Thyroid gland (tissue), 4 donors: ENCODE results near the gene CALR. TPM values are rescaled to one million over a fixed set of nuclear protein-coding genes. Genes with fewer than 3 reads are reported as not detected.

Experiments
- DNase-seq, 2 donors: peaks; one replicate each; pipeline ENCODE4 v3.0.0-alpha.2; 2019
- H3K27ac ChIP-seq, 3 donors: fragments of 200-600 bp; sonication (generic); 1 replicate in 2 of 3; 2 replicates in 1 of 3; pipeline ENCODE4 v1.5.1; 2016 to 2019; ENCODE audit warnings: mild to moderate bottlenecking in 1 of 3, moderate library complexity in 1 of 3
- H3K27me3 ChIP-seq: fragments of 200-600 bp; sonication (generic); one replicate; pipeline ENCODE4 v1.5.1; 2019
- H3K36me3 ChIP-seq, 2 donors: fragments of 200-600 bp; sonication (generic); one replicate each; pipeline ENCODE4 v1.5.1; 2016 to 2019
- H3K4me1 ChIP-seq, 2 donors: fragments of 200-600 bp; sonication (generic); one replicate each; pipeline ENCODE4 v1.5.1; 2017 to 2019
- H3K4me3 ChIP-seq, 3 donors: fragments of 200-600 bp; sonication (generic); replicated peaks in 1 of 3; 1 replicate in 2 of 3; 2 replicates in 1 of 3; pipeline ENCODE4 v1.5.1; 2016; ENCODE audit warnings: mild to moderate bottlenecking in 1 of 3
- H3K9me3 ChIP-seq: fragments of 200-600 bp; sonication (generic); one replicate; pipeline ENCODE4 v1.5.1; 2017
- CTCF ChIP-seq, 6 experiments: fragments of 200-600 bp in 3 of 6; fragments of 450-650 bp in 3 of 6; sonication (generic) in 3 of 6; IDR thresholded peaks; one replicate each; pipeline ENCODE4 v1.5.1; 2016 to 2019; ENCODE audit warnings: antibody characterized with exemption in 6 of 6, mild to moderate bottlenecking in 2 of 6, inconsistent platforms in 1 of 6, moderate library complexity in 1 of 6
- POLR2A ChIP-seq, 2 donors: fragments of 450-650 bp; IDR thresholded peaks; one replicate each; pipeline ENCODE4 v1.6.1; 2017; ENCODE audit warnings: antibody characterized with exemption in 2 of 2, mild to moderate bottlenecking in 2 of 2, moderate library complexity in 1 of 2
- WGBS, 2 donors: methylation state at CpG; one replicate each; pipeline ENCODE4 v1.1.5; 2017; 5-methylcytosine and 5-hydroxymethylcytosine counted together
- intact Hi-C: fragments of 100-400 bp; cut with DNase I; formaldehyde crosslinking; loops from one replicate; pipeline ENCODE4 v1.15.1; 2023
- total RNA-seq, 4 donors: library from RNA; depleted of rRNA; stranded (reverse); fragments of >200 nt; gene quantifications; one replicate each; pipeline ENCODE4 v1.2.3, GENCODE V29; 2016

Gene CALR
- total RNA-seq, 4 donors from 2014 or later = 1,892 to 4,270 (median 2,942) TPM

GRCh38 chr19:12935071-12935470 is 3.3 kb upstream of the CALR start:
- Histone ChIP-seq H3K36me3 (peaks cover 13% of the 10 kb centered on the region in 2 donors), H3K4me1 (peaks cover 18 to 24% of the 10 kb centered on the region in 2 donors), H3K9me3 (no peaks in the 10 kb centered on the region), H3K27me3 (no peaks in the 10 kb centered on the region), H3K4me3 (no peak overlapping the region), H3K27ac (no peak overlapping the region)
- TF ChIP-seq POLR2A (IDR thresholded peaks at IDR 0.05) (no peak), CTCF (IDR thresholded peaks at IDR 0.05) (no peak)
- DNase-seq = no peak
- 90 to 91% methylated on average over 10 of the region's 10 CpGs for WGBS, 2 donors
- intact Hi-C loops = loop anchor here (10.0 kb wide), 1 partner anchor 50 kb away; the partner anchor contains the start of genes DNASE2 and KLF1

DNA sequence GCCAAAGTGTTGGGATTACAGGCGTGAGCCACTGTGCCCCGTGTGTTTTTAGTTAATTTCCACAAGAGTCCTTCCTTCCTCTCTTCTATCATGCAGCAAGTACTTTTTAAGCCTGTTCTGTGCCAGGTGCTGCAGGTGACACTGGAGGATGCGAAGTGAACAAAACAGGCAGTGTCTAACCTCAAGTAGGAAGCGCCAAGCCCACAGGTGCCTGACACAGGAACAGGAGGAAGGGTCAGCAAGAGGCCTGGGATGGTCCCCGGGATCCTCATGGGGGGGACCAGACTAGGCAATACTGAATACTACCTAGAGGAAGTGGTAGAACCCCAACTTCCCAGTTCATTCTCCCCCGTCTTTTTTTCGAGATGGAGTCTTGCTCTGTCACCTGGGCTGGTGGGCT is 1.8 kb upstream of the CALR start:
- no peak overlapping the region for H3K4me3 ChIP-seq
- no peaks in the 10 kb centered on the region for H3K9me3 ChIP-seq
- H3K4me1 ChIP-seq = peaks cover 32 to 39% of the 10 kb centered on the region in 2 donors
- intact Hi-C loops = loop anchor here (10.0 kb wide), 1 partner anchor 52 kb away; the partner anchor contains the start of genes DNASE2 and KLF1
- 74 to 78% methylated on average over 7 of the region's 7 CpGs for WGBS, 2 donors
- H3K27ac ChIP-seq = peak overlapping the region in 1 of 3 donors; percentile 70
- peaks cover 25 to 28% of the 10 kb centered on the region in 2 donors for H3K36me3 ChIP-seq
- DNase-seq = no peak
- no peak for TF ChIP-seq CTCF (IDR thresholded peaks at IDR 0.05)
- TF ChIP-seq POLR2A (IDR thresholded peaks at IDR 0.05) = no peak
- H3K27me3 ChIP-seq = no peaks in the 10 kb centered on the region

GRCh38 chr19:12937093-12937926 is 1.1 kb upstream of the CALR start:
- H3K9me3 ChIP-seq = no peaks in the 10 kb centered on the region
- H3K4me1 ChIP-seq = peaks cover 36 to 42% of the 10 kb centered on the region in 2 donors
- H3K4me3 ChIP-seq = peak overlapping the region in 1 of 3 donors; percentile 25
- DNase-seq = peak; percentile 52
- peaks cover 28 to 34% of the 10 kb centered on the region in 2 donors for H3K36me3 ChIP-seq
- TF ChIP-seq CTCF (IDR thresholded peaks at IDR 0.05) (no peak), POLR2A (IDR thresholded peaks at IDR 0.05) (no peak)
- 24 to 26% methylated on average over 20 to 23 of the region's 23 CpGs for WGBS, 2 donors
- H3K27ac ChIP-seq = peak overlapping the region in 2 of 3 donors; percentile 47 to 70
- H3K27me3 ChIP-seq = no peaks in the 10 kb centered on the region
- intact Hi-C loops = loop anchor here (10.0 kb wide), 1 partner anchor 53 kb away; the partner anchor contains the start of genes DNASE2 and KLF1

DNA sequence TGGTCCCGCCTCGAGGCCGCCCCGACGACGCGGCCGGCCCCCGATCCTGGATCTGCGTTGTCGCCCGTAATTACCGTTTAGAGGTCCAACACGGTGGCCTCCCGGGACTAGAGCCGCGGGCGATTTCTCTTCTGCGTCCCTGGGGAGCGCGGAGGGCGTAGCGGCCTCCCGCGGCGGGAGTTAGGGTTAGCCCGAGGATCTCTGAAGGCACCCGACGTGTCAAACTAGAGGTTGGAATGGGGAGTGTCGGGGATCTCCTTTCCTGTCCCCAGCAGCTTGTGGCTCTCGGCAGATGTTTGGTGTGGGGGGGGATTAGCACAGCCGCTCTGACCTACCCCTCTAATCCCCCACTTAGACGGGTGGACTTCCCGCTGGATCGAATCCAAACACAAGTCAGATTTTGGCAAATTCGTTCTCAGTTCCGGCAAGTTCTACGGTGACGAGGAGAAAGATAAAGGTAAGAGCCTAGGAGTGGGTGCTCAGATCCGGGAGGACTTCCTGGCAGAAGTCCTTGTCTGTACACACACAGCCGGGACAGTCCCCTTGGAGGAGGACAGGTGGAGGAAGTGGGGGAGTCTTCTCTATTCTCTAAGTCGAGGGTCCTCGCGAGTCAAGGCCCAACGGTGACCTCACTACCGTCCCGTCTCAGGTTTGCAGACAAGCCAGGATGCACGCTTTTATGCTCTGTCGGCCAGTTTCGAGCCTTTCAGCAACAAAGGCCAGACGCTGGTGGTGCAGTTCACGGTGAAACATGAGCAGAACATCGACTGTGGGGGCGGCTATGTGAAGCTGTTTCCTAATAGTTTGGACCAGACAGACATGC is 581 bp downstream of the CALR start:
- H3K27ac ChIP-seq = peak overlapping the region; percentile 90 to 98 (median 96)
- TF ChIP-seq POLR2A (IDR thresholded peaks at IDR 0.05) (no peak), CTCF (IDR thresholded peaks at IDR 0.05) (peak in 1 of 6 experiments; percentile 26)
- intact Hi-C loops = loop anchor here (10.0 kb wide), 1 partner anchor 54 kb away; the partner anchor contains the start of genes DNASE2 and KLF1
- H3K27me3 ChIP-seq = no peaks in the 10 kb centered on the region
- no peaks in the 10 kb centered on the region for H3K9me3 ChIP-seq
- peak; percentile 21 to 29 for DNase-seq
- 1% methylated on average over 25 to 26 of the region's 54 CpGs for WGBS, 2 donors
- peaks cover 39 to 53% of the 10 kb centered on the region in 2 donors for H3K4me1 ChIP-seq
- peak overlapping the region; percentile 98 to 100 (median 99) for H3K4me3 ChIP-seq
- H3K36me3 ChIP-seq = peaks cover 41 to 51% of the 10 kb centered on the region in 2 donors
